COLO829 (cell line): Measurements from ENCODE around the gene CCDC97.

ENCODE experiments used
- DNase-seq: peaks from one replicate; pipeline ENCODE4 v3.0.0; 2012; ENCODE audit warnings: low spot score

The CCDC97 gene

DNA sequence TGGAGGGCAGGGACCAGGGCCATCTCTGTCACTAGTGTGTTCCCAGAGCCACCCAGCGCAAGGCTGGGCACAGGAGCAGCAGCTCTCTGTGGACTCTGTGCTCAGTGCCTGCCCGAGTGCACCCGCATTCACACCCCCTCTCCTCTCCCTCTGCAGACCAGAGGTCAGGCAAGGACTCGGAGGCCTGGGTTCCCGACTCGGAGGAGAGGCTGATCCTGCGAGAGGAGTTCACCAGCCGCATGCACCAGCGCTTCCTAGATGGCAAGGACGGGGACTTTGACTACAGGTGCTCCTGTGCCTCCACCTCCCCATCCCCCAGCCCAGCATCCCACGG lies 10.2 kb downstream of the CCDC97 start:
- DNase-seq: no peak

DNA sequence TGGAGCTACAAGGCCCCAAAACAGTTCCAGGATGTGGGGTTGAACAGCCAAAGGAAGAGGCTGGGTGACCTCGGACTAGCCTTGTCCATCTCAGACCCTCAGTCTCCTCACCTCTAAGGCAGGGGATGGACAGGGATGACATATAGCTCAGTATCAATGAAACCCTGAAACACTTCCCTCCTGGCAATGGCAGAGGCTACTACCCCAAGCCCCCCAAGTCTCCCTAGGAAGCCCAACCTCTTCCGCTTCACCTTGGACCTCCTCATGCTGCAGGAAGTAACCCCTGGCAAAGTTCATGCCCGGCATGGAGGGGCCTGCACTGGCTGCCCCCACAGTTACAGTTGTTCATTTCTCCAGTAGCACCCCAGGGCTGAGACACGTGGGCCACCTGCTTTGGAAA lies 10.6 kb downstream of the CCDC97 start:
- no peak for DNase-seq

DNA sequence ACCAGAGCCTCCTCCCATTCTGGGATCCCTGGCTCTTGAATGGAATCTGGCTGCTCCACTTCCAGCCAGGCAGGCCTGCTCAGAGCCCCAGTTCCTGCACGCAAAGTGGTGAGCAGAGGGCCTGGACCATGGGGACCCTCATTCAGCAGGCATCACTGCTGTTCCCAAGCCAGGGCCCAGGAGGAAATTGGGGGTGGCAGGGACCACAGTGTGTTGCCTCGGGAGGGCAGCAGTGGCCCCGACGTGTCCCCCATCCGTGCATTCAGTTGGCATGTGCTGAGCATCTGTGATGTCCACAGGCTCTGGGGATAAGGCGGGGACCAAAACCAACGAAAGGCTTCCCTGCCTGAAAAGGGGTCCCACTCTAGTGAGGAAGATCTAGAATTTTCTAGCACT lies 11.2 kb downstream of the CCDC97 start:
- DNase-seq: no peak

DNA sequence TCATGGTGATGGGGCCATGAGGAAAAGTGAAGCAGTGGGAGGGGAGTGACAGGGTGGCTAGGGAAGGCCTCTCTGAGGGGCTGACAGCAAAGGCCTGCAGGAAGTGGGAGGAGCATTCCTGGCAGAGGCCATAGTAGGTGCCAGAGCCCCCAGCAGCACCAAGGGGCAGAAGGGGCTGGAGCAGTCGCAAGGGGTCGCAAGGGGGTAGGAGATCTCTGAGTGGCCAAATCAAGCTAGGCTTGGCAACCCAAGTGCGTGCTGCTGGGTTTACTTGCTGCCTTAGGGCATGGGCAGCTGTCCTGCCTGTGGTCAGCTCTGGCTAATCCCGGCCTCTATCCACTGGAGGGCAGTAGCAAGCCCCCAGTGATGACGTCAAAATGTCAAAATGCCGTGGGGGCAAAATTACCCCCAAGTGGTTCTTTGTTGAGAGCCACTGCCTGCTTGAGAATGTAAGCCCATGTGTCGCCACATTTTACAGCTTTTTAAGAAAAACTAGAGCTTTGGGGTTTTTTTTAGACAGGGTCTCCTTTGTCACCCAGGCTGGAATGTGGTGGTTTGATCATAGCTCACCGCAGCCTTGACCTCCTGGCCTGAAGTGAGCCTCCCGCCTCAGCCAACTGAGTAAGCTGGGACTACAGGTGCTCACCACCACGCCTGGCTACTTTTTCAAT lies 11.8 kb downstream of the CCDC97 start:
- DNase-seq: peak; percentile 90

DNA sequence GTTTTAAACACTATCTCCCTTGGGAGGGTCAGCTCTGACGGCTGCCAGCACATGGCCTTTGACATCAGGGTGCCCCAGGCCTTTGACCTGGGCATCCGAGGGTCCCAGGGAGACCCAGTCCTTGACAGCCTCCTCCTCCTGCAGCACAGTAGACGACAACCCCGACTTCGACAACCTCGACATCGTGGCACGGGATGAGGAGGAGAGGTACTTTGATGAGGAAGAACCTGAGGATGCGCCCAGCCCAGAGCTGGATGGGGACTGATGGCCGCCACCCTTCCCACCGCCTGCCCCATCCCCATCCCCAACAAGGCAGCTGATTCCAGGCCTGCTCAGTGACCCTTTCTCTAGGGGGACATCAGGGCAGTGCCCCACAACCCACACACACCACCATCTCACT lies 12.5 kb downstream of the CCDC97 start:
- DNase-seq: no peak

DNA sequence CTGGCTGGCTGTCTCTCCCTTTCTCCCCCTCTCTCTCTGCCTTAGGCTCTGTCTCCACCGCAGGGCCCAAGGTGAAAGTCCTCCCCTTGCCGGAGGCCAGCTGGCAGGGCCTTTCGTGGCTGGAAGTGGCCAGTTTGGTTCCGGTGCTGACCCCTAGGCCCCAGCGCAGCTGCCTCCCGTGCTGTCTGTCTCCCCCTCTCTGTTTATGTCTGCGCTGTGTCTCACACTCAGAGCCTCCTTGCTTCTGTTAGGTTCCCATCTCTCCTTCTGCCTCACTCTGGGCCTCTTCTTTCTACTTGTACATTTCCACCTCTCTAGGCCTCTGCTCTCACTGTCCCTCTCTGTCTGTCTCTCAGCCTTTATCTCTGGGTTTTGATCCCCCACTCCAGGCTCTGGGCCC lies 13.1 kb downstream of the CCDC97 start:
- no peak for DNase-seq

DNA sequence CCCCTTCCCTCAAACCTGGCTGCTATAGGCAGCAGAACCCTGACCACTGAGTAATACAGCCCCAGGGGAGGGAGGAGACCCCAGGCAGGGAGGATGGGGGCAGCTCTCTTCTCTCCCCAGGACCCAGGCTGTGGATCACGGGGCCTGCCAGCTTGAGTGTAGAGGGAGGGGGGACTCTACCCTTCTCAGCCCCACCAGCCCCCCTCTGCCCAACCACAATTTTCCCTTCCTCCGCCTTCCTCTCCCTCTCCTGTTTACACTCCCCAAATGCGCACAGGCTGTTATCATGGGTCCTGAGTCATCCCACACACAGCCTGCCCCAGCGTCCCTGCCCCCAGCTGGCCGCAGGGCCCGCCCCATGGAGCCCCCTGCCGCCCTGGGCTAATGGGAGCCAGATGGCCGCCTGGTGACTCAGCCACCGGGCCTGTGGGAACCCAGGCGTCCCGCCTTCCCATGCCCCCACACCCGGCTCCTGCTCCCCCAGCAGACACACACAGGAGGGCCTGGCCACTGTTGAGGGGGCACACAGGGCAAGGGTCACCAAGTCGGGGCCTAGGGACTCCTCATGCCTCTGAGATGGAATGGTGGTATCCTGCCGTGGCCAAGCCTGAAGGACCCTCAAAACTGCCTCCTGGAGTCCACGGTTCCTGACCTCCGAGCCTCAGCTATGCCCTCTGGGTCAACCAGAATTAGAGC lies 13.6 kb downstream of the CCDC97 start:
- DNase-seq: no peak

DNA sequence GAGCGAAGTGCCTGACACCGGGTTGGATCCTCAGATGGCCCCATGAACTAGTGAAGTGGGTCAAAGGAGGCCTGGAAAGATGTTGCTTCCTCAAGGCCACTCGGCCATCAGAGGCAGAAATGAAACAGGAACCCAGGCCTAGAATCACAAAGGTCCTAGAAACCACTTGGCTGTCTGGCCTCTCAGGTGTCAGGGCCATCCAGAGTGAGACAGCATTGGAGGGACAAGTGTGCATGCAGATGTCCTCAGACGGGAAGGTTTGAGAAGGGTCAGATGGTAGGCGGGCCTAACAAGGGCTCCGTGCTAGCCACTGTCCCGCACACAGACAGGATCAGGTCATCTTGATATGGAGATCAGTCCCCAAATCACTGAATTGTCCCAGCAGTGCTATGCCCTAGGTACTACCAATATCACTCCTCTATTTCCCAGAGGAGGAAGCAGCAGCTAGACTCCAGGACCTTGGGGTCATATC lies 14.3 kb downstream of the CCDC97 start:
- no peak for DNase-seq

DNA sequence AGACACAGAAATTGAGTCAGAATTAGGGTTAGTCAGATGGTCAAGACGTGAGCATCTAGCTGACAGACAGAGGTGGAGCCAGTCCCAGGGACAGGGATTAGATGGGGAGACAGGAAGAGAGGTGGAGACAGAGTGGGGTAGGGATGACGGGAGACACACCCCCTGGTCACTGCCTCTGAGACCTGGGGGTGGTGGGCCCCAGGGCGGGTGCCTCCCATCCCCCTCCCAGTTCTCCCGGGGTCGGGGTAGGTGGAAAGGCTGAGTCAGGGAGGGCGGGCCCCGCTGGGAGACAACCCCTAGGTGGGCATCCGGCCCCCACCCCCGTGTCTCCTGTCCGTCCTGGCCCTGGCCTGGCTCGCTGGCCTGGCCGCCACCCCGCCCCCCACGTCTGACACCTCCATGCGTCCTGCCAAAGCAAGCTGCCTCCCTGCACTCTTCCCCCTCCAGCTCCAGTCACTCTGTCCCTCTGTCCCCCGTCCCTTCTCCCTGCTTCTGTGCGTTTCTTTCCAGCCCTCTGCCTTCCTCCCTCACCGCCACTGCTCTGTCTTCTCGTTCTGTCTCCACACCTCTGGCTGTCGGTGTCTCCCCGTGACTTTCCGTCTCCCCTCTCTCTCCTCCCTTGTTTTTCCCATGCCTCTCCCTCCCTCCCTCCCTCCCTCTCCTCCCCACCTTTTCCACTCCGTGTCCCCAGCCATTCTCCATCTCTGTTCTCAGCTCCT lies 15.1 kb downstream of the CCDC97 start:
- no peak for DNase-seq

DNA sequence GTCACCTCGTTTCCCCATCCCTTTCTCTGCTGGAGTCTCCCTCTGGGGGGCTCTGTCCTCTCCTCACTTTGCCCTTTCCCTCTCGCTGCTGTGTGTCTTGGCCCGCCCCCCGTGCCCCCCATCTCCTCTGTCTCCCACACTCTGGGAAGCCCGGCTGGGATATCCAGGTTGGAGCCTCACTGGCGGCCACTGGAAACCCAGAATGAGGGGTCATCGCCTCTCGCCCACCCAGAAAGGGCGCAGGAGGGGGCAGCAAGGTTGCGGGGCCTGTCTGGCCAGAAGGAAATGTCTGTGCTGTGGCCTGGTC lies 15.6 kb downstream of the CCDC97 start:
- no peak for DNase-seq

DNA sequence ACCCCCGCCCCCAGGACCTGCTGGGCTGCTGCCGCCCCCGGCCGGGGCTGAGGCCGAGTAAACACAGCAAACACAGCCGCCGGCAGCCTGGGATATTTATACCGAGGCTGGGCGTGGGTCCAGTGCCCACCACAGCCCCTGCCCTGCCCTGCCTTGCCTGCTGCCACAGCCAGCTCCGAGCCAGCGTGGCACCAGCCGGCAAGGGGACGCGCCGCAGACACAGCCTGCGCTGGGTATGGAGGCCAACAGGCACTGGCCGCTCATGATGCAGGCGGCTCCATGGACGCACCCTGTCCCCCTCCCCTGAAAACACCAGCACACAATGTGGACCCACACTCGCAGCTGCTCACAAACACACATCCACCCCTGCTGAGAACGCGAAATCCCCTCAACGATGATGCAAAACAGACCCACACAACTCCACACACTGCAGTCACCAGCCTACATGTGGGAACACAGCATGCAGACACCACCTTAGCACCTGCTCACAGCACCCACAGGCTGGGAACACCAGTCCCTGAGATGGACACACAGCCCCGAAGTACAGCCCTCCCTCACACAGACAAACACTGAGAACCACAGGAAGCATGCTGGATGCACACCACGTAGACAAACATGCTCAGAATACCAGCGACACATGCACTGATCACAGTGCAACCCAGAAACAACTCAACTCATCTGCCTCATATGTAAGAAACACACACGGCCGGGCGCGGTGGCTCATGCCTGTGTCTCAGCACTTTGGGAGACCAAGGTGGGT lies 16.2 kb downstream of the CCDC97 start:
- DNase-seq: no peak

DNA sequence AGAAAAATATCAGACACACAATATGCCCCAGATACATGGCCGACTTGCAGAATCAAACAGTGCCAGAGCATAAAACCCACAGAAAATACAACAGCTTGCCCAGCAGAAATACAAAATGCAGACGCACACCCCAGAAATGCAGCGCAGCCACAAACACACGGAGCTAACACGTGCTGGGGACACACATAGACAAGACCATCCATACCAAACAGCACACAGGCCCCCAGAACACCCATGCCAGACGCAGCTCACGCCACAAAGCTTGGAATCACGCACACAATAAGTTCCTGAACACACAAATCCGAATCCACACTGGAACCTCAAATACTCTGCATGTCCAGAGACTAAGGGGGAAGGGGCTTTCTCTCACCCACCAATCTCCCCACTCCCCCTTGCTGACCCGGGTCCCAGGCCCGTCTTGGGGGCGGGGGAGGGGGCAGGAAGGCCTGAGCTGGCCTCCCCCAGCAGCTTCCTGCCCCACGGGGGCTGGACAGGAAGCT lies 17.2 kb downstream of the CCDC97 start:
- no peak for DNase-seq

DNA sequence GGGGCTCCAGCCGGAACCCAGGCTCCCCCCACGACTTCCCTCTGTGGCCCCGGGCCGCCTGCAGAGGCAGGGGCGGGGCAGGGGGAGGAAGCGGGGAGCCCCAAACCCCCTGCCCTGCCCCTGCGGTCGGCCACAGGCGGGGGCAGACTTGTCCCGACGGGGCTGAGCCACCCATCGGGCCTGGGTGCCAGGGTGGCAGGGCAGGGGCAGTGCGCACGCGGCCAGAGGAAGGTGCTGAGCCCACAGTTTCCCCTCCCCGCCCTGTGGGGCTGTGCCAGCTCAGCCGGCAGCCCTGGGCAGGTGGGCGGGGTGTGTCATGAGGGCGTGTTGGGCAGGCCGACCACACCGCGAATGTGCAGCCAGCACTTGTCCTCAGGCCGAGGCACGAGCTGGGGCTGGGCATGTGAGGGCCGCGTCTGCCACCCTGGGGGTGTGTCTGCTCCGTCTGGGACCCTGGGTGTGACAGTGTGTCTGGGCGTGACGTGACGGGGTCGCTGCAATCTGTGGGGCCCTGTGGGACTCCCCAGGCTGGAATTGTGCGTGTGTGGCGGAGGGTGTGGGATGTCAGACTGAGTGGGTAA lies 17.7 kb downstream of the CCDC97 start:
- no peak for DNase-seq

DNA sequence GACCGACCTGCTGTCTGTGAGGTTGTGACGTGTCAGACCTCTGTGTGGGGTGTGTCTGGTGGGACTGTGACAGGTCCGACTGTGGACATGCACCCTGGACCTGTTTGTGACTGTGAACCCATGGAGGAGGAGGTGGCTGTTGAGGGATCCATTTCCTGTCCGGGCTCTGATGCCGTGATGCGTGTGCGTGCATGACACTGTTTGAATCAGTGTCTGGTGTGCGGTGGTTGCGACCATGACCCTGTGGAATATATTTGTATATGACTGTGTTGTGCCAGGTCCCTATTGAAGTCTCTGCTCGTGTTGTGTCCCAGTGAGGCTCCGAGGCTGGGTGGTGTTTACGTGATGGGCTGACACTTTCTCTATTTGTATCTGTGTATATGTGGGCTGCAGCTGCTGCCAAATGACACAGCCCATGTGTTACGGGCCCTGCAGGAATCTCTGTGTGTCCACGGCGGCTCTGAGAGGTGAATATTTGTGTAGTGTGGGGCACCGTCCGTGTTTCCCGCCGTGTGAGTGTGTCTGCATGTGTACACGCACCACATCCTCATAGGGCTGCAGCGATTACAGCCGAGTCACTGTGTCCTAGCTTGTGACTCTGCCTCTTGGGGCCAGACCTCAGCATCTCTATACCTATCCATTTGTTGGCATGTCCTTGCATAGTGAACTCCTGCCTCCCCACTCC lies 18.3 kb downstream of the CCDC97 start:
- no peak for DNase-seq

DNA sequence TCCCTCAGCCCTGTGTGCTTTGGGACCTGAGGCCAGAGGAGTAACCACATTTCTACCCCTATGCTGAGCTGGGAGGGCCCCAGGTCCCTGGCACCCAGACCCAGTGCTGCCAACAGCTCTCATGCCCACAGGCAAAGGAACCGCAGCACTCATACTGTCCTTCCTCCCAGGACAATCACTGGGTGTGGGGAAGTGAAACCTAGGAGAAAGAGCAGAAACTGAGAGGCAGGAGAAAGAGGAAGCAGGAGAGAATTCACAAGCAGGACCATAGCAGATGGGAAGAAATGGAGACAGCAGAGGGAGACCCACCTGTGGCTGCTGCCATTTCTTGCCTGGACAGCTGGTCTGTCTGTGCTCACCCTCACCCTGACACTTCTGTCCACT lies 18.9 kb downstream of the CCDC97 start:
- DNase-seq: no peak

DNA sequence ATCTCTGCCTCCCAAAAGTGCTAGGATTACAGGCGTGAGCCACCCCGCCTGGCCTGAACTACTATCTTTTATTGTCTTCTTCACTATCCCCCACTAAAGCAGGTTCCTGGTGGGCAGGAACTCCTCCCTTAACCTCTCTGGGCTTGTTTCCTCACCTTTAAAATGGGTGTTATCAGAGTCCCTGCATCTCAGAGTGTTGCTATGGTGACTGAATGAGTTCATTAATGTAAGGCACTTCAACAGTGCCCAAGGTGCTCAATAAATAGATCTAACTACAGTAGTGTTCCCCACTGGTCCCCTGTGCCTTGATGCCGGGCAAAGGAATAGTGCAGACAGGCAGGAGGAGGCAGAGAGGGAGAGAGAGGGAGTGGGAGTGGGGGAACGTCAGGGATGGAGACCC lies 20.5 kb downstream of the CCDC97 start:
- DNase-seq: no peak

DNA sequence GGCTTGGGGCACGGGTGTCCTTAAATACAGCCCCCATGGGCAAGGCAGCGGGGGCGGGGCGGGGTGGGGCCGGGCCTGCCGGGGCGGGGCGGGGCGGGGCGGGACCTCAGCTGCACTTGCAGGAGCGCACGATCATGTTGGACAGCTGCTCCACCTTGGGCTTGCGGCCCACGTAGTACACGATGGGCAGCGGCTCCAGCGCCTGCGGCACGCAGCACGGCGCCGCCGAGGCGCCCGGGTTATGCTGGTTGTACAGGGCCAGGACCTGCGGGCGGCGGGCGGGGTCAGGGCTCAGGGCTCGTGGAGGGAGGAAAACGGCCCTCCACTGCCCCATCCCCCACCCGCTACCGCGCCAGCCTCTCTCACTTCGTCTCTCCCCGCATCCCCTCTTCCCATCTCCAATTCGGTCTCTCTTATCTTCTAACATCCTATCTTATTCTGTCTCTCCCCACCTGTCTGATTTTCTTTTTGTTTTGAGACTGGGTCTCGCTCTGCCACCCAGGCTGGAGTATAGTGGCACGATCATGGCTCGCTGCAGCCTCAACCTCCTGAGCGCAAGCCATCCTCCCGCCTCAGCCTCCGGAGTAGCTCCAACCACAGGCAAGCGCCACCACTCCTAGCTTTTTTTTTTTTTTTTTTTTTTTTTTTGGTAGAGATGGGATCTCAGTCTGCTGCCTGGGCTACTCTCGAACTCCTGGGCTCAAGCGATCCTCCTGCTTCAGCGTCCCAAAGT lies 21.1 kb downstream of the CCDC97 start:
- DNase-seq: no peak

DNA sequence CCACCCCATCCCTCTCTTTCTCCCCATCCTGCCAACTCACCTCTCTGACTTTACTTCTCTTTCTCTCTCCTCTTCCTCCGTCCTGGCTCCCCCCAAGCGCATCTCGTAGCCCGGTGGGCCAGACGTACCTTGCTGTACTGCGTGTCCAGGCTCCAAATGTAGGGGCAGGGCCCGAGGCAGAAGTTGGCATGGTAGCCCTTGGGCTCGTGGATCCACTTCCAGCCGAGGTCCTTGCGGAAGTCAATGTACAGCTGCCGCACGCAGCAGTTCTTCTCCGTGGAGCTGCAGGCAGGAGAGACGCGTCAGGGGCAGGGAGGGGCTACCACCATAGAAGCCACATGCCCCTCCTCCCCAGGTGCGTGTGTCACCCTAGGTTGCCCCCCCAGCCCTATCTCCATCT lies 22.0 kb downstream of the CCDC97 start:
- no peak for DNase-seq

DNA sequence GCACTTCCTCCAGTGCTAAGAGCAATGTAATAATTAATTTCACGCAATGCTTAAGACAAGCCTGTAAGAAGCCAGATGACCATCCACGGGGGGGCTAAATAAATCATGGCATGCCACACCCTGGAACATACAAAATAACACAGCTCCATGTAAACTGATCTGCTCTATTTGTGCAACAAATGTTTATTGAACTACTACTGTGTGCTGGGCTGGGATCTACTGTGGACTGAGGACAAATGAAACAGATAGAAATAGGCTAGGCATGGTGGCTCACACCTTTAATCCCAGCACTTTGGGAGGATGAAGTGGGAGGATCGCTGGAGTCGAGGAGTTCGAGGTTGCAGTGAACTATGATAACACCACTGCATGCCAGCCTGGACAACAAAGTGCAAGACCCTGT lies 22.5 kb downstream of the CCDC97 start:
- DNase-seq: no peak

DNA sequence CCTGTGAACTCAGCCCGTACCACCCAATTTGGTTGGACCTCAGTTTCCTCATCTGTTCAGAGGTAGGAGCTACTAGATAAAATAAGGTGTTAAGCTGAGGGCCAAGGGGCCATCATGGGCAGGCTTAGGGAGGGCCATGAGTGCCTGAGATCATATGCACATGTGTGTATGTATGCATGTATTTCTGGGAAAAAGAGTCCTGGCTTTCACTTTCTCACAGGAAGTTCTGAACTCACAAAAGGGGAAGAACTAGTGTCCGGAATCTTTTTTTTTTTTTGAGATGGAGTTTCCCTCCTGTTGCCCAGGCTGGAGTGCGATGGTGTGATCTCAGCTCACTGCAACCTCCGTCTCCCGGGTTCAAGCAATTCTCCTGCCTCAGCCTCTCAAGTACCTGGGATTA lies 24.8 kb downstream of the CCDC97 start:
- no peak for DNase-seq

DNA sequence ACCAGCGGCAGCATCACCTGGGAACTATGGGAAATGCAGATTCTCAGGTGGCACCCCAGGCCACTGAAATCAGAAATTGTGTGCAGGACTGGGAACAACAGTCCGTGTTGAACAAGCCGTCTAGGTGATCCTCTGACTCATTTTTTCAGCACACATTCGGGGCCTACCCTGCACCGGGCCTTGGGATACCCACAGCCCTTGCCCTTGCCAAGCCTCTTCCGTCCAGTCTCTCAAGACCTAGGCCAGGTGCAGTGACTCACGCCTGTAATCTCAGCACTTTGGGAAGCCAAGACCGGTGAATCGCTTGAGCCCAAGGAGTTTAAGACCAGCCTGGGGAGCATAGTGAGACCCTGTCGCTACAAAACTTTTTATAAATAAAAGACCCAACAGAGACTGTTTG lies 25.5 kb downstream of the CCDC97 start:
- DNase-seq: no peak
